DMS153 (cell line): ENCODE measurements around the gene FMC1.
"Not testable (repeated sequence)": the region's sequence is repeated elsewhere in the genome, so short reads cannot be mapped to it uniquely, and the experiment has no call there.

ENCODE experiments used
- DNase-seq: peaks from one replicate; lab custom pipeline; 2025; lab: John Stamatoyannopoulos, UW

The FMC1 gene

DNA sequence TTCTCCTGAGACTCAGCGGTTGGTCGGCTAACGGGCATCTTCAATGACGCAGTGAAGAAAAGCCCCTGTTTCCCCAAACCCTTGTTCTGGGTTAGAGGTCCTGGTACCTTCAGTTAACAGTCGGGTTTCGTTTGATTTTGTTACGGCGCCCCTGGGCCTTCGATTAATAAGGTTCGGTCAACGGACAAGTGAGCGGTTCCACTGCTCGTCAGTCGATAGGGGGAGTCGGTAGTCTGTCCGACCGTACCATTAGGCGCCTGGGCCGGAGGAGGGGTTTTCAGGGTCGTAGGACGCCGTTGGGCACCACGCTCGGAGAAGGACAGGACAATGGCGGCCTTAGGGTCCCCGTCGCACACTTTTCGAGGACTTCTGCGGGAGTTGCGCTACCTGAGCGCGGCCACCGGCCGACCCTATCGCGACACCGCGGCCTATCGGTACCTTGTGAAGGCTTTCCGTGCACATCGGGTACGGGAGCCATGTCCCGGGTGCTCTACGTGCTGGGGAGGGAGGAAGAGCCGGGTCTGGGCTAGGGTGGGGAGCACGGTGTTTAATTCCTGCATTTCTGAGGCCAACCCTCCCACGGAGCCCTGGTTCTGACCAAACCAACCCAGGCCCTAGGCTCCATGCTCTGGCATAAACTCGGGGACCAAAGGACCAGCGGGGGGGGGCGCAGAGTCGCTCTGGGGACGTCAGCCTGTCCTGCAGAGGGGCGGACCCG is at the start of gene FMC1:
Gene FMC1 (plus strand): TSS at position 280 of the 718 bp plus-strand sequence. CDS start 48 bp downstream, at position 328.
- DNase-seq = peak; percentile 81

DNA sequence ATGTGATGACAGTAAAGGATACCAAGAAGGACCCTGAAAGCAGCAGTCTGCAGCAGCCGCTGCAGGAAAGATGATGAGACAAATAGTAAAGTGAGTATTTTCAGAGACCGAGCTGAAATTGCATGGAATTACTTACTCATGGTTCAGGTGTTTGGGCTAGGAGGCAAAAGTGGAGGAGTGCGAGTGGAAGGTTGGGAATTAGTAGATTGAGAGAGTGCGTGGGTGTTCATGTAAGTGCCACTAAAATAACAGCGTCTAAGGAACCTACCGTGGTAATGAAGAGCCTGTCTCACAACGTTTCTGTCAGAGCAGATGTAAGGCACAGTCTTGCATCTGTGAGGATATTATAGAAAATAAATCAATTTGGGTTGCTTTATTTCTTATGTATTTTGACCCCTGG is 48.3 kb upstream of the FMC1 start:
- DNase-seq = no peak

- no peak for DNase-seq
These were observed 47.6 kb upstream of the FMC1 start for GRCh38 chr7:139293534-139293933.

DNA sequence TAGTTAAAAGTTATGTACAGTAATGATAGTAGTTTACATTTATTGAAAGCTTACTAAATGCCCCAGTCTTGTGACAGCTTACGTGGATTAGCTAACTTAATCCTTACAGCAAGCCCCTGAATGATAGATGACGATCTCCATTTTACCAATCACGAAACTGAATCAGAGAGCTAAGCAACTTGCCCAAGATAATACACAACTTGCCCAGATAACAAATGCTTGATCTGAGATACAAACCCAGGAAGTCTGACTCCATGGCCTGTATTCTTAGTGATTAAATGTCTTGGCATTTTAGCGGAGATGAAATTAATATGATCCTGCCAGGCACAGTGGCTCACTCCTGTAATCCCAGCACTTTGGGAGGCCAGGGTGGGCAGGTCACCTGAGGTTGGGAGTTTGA is 46.9 kb upstream of the FMC1 start:
- DNase-seq = no peak

DNA sequence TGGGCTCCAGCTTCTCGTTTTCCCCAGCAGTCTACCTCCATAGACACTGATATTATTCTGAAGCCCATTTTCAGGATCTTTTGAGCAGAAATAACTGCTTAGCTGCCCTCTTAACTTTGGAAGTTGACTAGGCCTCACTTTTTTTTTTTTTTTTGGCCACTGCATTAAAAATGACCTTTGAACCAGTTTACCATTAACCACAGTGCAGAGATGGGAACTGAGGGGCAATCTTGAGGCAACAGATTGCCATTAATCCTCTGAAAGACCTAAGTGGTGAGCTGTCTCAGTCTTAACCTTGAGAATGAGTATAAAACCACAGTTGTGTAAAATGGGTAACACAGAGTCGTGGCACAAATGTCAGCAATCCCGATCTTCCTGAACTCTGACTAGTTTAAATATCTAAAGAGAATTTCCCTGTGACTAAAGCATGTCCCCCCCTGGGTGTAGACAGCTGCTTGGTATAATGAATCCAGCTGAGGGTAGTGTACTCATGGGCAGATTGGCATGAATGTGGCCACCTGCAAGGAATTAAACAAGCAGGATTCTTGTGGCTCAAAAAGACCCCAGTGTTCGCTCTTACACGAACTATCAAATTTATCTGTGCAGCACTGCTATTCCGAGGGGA is 46.1 kb upstream of the FMC1 start:
- no peak for DNase-seq

GRCh38 chr7:139297795-139298194 is 43.3 kb upstream of the FMC1 start:
- no peak for DNase-seq

GRCh38 chr7:139299296-139299695 is 41.8 kb upstream of the FMC1 start:
- no peak for DNase-seq

DNA sequence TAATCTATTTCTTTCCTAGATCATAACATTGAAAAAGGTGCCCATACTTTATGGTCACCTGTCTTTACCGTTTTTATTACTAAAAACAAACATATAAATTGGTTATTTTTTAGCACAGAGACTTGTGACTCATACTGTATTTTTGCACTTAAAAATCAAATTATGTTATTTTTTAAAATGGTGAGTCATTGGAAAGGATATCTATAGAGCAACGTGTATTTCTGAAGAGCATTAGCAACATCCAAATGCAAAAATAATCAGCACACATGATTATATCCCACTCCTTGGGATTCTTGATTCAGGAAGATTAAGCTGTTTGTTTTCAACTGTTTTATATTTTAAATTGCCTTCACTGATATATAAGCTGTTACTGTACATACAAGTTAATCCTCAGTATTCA is 40.7 kb upstream of the FMC1 start:
- DNase-seq = no peak

DNA sequence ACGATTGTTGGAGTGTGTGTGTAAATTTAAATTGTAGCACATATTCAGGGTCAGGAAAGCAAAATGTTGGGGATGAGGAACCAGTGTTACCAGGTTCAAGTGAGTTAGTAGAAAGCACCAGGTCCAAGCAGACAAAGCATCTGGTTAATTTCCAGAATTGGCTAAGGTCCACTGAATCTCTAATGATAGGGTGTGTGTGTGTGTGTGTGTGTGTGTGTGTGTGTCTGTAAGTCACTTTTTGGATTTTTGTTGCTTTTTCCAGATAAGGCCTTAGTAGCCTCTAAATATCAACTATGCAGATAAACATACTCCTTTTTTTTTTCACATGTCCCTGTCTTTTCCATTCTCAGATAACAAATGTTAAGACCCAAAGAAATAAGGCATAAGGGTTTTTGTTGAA is 36.6 kb upstream of the FMC1 start:
- DNase-seq = no peak

DNA sequence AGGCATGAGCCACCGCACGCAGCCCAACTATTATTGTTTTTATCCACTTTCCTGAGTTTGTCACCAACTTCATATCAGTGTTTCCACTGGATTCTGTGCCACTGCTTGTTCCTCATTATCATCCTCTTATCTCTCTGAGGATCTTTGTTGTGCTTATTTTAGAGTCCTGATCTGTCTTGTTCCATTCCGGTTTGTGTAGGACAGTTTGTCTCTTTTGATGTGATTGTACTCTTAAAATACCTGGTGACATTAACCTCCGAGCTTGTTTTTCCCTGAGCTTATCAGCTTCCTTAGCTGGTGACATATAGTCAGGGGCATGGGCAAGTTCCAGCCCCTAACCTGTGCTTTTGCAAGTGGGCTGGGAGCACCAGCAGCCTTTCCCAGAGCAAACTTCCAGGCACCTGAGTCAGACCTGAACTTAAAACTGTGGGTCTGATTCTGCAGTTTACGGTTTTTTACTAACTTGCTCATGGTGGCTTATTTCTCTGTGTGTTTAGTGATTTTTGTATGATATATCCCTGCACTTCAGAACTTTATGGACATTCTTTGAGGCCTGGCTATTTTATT is 23.1 kb upstream of the FMC1 start:
- DNase-seq = no peak

DNA sequence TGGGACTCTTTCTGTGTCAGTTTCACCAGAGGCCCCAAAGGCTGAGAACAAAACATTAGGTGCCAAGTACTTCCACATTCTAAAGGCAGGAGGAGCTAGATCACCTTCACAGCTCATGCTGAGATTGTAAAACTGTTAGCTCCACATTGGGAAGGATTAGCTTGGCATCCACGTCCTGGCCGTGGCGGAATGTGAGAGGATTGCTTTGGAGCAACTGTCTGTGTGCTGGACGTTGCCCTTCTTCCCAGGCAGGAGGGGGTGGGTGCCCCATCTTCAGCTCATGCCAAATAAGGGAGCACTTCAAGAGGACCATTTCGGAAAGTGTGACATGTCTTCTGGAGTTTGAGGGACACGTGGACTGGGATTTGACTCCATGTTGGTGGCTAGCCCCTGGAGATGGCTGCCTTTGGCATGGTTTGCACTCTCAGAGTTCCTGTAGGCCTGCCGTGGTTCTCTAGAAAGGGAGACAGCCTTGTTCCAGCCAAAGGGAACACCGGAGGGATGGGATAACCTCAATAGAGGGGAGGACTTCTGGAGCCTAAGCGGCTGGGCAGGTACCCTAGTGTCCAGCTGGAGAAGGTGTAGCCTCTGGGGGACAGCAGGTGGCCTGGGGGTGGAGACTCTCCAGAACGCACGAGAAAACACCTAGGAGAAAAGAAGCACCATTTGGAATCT is 19.9 kb upstream of the FMC1 start:
- DNase-seq = no peak

- DNase-seq = not testable (repeated sequence)
These were observed 16.4 kb upstream of the FMC1 start for GRCh38 chr7:139324709-139325108.

- DNase-seq = no peak
These were observed 12.8 kb upstream of the FMC1 start for GRCh38 chr7:139328375-139328774.

- DNase-seq = no peak
These were observed 12.0 kb upstream of the FMC1 start for GRCh38 chr7:139329119-139329518.

- no peak for DNase-seq
These were observed 10.7 kb upstream of the FMC1 start for GRCh38 chr7:139330333-139331030.

- no peak for DNase-seq
These were observed 8.3 kb upstream of the FMC1 start for GRCh38 chr7:139332697-139333359.

DNA sequence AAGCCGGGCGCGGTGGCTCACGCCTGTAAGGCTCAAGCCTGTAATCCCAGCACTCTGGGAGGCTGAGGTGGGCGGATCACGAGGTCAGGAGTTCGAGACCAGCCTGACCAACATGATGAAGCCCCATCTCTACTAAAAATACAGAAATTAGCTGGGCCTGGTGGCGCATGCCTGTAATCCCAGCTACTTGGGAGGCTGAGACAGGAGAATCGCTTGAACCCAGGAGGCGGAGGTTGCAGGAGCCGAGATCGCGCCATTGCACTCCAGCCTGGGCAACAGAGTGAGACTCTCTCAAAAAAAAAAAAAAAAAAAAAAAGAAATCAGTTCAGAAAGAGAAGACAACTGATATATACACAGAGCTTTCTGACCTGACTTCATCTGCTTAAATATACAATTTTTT is 7.7 kb upstream of the FMC1 start:
- DNase-seq = not testable (repeated sequence)

- DNase-seq = no peak
These were observed 6.6 kb upstream of the FMC1 start for GRCh38 chr7:139334399-139335150.

- DNase-seq = no peak
These were observed 2.1 kb upstream of the FMC1 start for GRCh38 chr7:139339025-139339424.

DNA sequence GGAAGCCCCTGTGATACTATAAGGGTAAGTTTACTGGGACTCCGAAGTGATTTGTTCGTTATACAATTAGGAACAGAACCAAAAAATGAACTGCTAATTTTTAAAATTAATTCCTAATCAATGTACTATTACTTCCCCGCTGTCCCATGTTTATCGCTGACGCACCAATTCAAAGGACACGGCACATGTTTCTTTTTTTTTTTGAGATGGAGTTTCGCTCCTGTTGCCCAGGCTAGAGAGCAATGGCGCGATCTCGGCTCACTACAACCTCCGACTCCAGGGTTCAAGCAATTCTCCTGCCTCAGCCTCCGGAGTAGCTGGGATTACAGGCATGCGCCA is 1.5 kb upstream of the FMC1 start:
- DNase-seq = no peak
